Measurements from ENCODE around the gene TMEM145. TPM values are rescaled to one million over a fixed set of nuclear protein-coding genes. Genes with fewer than 3 reads are reported as not detected.

Gene TMEM145
- total RNA-seq, 2 donors from 2014 or later, result 0.50 to 1.6 TPM

- no peak for ATAC-seq (replicated peaks)
- no peak overlapping the region for H3K27ac Mint-ChIP-seq
These were observed 23.0 kb upstream of the TMEM145 start for GRCh38 chr19:42290136-42290522.

GRCh38 chr19:42290523-42291434 is 22.3 kb upstream of the TMEM145 start:
- peak; percentile 38 for ATAC-seq (replicated peaks)
- Mint-ChIP-seq H3K4me1 (peaks cover 11% of the 10 kb centered on the region), H3K9me3 (no peaks in the 10 kb centered on the region), H3K27ac (no peak overlapping the region), H3K4me3 (no peak overlapping the region), H3K27me3 (no peaks in the 10 kb centered on the region), H3K36me3 (ENCODE audit: low read depth) (peaks cover 83% of the 10 kb centered on the region)

More at GRCh38 chr19:42290136-42290522, 23.0 kb upstream of the TMEM145 start:
- H3K4me1 Mint-ChIP-seq, result peaks cover 13% of the 10 kb centered on the region
- no peaks in the 10 kb centered on the region for H3K27me3 Mint-ChIP-seq
- no peak overlapping the region for H3K4me3 Mint-ChIP-seq
- no peaks in the 10 kb centered on the region for H3K9me3 Mint-ChIP-seq
- peaks cover 85% of the 10 kb centered on the region for H3K36me3 Mint-ChIP-seq (ENCODE audit: low read depth)

- peaks cover 83% of the 10 kb centered on the region for H3K36me3 Mint-ChIP-seq (ENCODE audit: low read depth)
These were observed 21.7 kb upstream of the TMEM145 start for GRCh38 chr19:42291435-42291810.

GRCh38 chr19:42292042-42292960 is 20.8 kb upstream of the TMEM145 start:
- ATAC-seq (replicated peaks), result no peak
- Mint-ChIP-seq H3K27ac (no peak overlapping the region), H3K4me1 (peaks cover 7% of the 10 kb centered on the region), H3K9me3 (no peaks in the 10 kb centered on the region), H3K36me3 (ENCODE audit: low read depth) (peaks cover 78% of the 10 kb centered on the region), H3K4me3 (no peak overlapping the region), H3K27me3 (no peaks in the 10 kb centered on the region)

More at GRCh38 chr19:42291435-42291810, 21.7 kb upstream of the TMEM145 start:
- Mint-ChIP-seq H3K9me3 (no peaks in the 10 kb centered on the region), H3K4me3 (no peak overlapping the region), H3K4me1 (peaks cover 7% of the 10 kb centered on the region), H3K27ac (no peak overlapping the region), H3K27me3 (no peaks in the 10 kb centered on the region)
- ATAC-seq (replicated peaks), result no peak

- Mint-ChIP-seq H3K4me3 (no peak overlapping the region), H3K36me3 (ENCODE audit: low read depth) (peaks cover 71% of the 10 kb centered on the region), H3K9me3 (no peaks in the 10 kb centered on the region), H3K27me3 (no peaks in the 10 kb centered on the region), H3K27ac (no peak overlapping the region), H3K4me1 (peaks cover 7% of the 10 kb centered on the region)
- no peak for ATAC-seq (replicated peaks)
These were observed 20.1 kb upstream of the TMEM145 start for GRCh38 chr19:42292963-42293362.

- Mint-ChIP-seq H3K27ac (no peak overlapping the region), H3K4me1 (peaks cover 7% of the 10 kb centered on the region), H3K36me3 (ENCODE audit: low read depth) (peaks cover 65% of the 10 kb centered on the region), H3K27me3 (no peaks in the 10 kb centered on the region), H3K4me3 (no peak overlapping the region), H3K9me3 (no peaks in the 10 kb centered on the region)
- no peak for ATAC-seq (replicated peaks)
These were observed 19.6 kb upstream of the TMEM145 start for GRCh38 chr19:42293540-42293939.

- no peak for ATAC-seq (replicated peaks)
- Mint-ChIP-seq H3K9me3 (no peaks in the 10 kb centered on the region), H3K4me3 (no peak overlapping the region), H3K4me1 (peaks cover 7% of the 10 kb centered on the region), H3K36me3 (ENCODE audit: low read depth) (peaks cover 61% of the 10 kb centered on the region), H3K27me3 (no peaks in the 10 kb centered on the region), H3K27ac (no peak overlapping the region)
These were observed 19.2 kb upstream of the TMEM145 start for GRCh38 chr19:42293948-42294347.

GRCh38 chr19:42294471-42295137 is 18.5 kb upstream of the TMEM145 start:
- H3K36me3 Mint-ChIP-seq (ENCODE audit: low read depth), result peaks cover 55% of the 10 kb centered on the region
- H3K4me3 Mint-ChIP-seq, result no peak overlapping the region
- no peaks in the 10 kb centered on the region for H3K9me3 Mint-ChIP-seq
- no peaks in the 10 kb centered on the region for H3K27me3 Mint-ChIP-seq
- no peak overlapping the region for H3K27ac Mint-ChIP-seq
- peaks cover 7% of the 10 kb centered on the region for H3K4me1 Mint-ChIP-seq
- no peak for ATAC-seq (replicated peaks)

GRCh38 chr19:42295342-42295741 is 17.8 kb upstream of the TMEM145 start:
- no peak overlapping the region for H3K27ac Mint-ChIP-seq
- no peaks in the 10 kb centered on the region for H3K27me3 Mint-ChIP-seq
- H3K9me3 Mint-ChIP-seq, result no peaks in the 10 kb centered on the region
- no peak for ATAC-seq (replicated peaks)
- H3K36me3 Mint-ChIP-seq (ENCODE audit: low read depth), result peaks cover 51% of the 10 kb centered on the region
- no peak overlapping the region for H3K4me3 Mint-ChIP-seq
- H3K4me1 Mint-ChIP-seq, result peaks cover 7% of the 10 kb centered on the region

- peaks cover 7% of the 10 kb centered on the region for H3K4me1 Mint-ChIP-seq
- no peaks in the 10 kb centered on the region for H3K27me3 Mint-ChIP-seq
- no peaks in the 10 kb centered on the region for H3K9me3 Mint-ChIP-seq
- peaks cover 47% of the 10 kb centered on the region for H3K36me3 Mint-ChIP-seq (ENCODE audit: low read depth)
- H3K27ac Mint-ChIP-seq, result no peak overlapping the region
- no peak overlapping the region for H3K4me3 Mint-ChIP-seq
- peak; percentile 81 for ATAC-seq (replicated peaks)
These were observed 17.1 kb upstream of the TMEM145 start for GRCh38 chr19:42295831-42296525.

GRCh38 chr19:42297039-42297438 is 16.1 kb upstream of the TMEM145 start:
- H3K27ac Mint-ChIP-seq, result no peak overlapping the region
- no peak overlapping the region for H3K4me3 Mint-ChIP-seq
- H3K9me3 Mint-ChIP-seq, result no peaks in the 10 kb centered on the region
- ATAC-seq (replicated peaks), result no peak
- no peaks in the 10 kb centered on the region for H3K27me3 Mint-ChIP-seq
- H3K4me1 Mint-ChIP-seq, result no peaks in the 10 kb centered on the region
- H3K36me3 Mint-ChIP-seq (ENCODE audit: low read depth), result peaks cover 37% of the 10 kb centered on the region

GRCh38 chr19:42301646-42302203 is 11.4 kb upstream of the TMEM145 start, which contains the start of gene PRR19:
Gene PRR19 (plus strand): TSS chr19:42302132. CDS start chr19:42309585, 7,453 bp downstream.
- Mint-ChIP-seq H3K27ac (peak within 1 kb of the TSS; percentile 82), H3K4me1 (peaks cover 12% of the 10 kb centered on the region), H3K27me3 (no peaks in the 10 kb centered on the region), H3K4me3 (peak within 1 kb of the TSS; percentile 89), H3K9me3 (no peaks in the 10 kb centered on the region), H3K36me3 (ENCODE audit: low read depth) (peaks cover 4% of the 10 kb centered on the region)
- peak; percentile 53 for ATAC-seq (replicated peaks)

GRCh38 chr19:42303101-42303464 is 10.0 kb upstream of the TMEM145 start:
- H3K4me3 Mint-ChIP-seq, result peak overlapping the region; percentile 89
- H3K4me1 Mint-ChIP-seq, result peaks cover 12% of the 10 kb centered on the region
- peak overlapping the region; percentile 82 for H3K27ac Mint-ChIP-seq
- peaks cover 4% of the 10 kb centered on the region for H3K36me3 Mint-ChIP-seq (ENCODE audit: low read depth)
- no peaks in the 10 kb centered on the region for H3K9me3 Mint-ChIP-seq
- no peak for ATAC-seq (replicated peaks)
- H3K27me3 Mint-ChIP-seq, result no peaks in the 10 kb centered on the region

Measured in activated T-helper 17 cell treated with anti-CD3 and anti-CD28 coated beads, Interleukin-2, amount 50 U/mL, for 72 hours (primary cell).